Keratinocyte (primary cell): ENCODE results near the gene STN1. TPM values are rescaled to one million over a fixed set of nuclear protein-coding genes. Genes with fewer than 3 reads are reported as not detected.

ENCODE experiments used
- DNase-seq: peaks from one replicate; pipeline ENCODE4 v3.0.0-alpha.2; 2011; ENCODE audit warnings: low read depth, missing footprints, low spot score
- FAIRE-seq: peaks from 2 replicates; lab custom pipeline; 2011; peaks lifted over from hg19 to GRCh38; lab: Jason Lieb, UNC
- H2AFZ ChIP-seq: 2 replicates; pipeline ENCODE4 v1.6.0; 2012; ENCODE audit warnings: low read length, control low read depth, inconsistent platforms; ENCODE audit not compliant: control insufficient read depth
- H3K27ac ChIP-seq: 2 replicates; pipeline ENCODE4 v1.5.1; 2011; ENCODE audit warnings: low read length; ENCODE audit not compliant: control insufficient read depth, insufficient read depth
- H3K27me3 ChIP-seq: 3 replicates; pipeline ENCODE4 v1.6.0; 2011; ENCODE audit warnings: low read length; ENCODE audit not compliant: control insufficient read depth, insufficient read depth; ENCODE audit errors: extremely low read depth
- H3K36me3 ChIP-seq, 2 experiments: 2 replicates in 1 of 2; 3 replicates in 1 of 2; pipeline ENCODE4 v1.5.1; 2011; ENCODE audit warnings: low read length in 2 of 2, mild to moderate bottlenecking in 1 of 2; ENCODE audit not compliant: control insufficient read depth in 2 of 2, insufficient read depth in 2 of 2; ENCODE audit errors: extremely low read depth in 1 of 2
- H3K4me1 ChIP-seq: 3 replicates; pipeline ENCODE4 v1.5.1; 2011; ENCODE audit warnings: low read length; ENCODE audit not compliant: control insufficient read depth, insufficient read depth; ENCODE audit errors: extremely low read depth
- H3K4me2 ChIP-seq: 3 replicates; pipeline ENCODE4 v1.6.0; 2011; ENCODE audit warnings: low read depth, low read length; ENCODE audit not compliant: control insufficient read depth, insufficient read depth; ENCODE audit errors: extremely low read depth
- H3K4me3 ChIP-seq, 3 experiments: fragments of 200-600 bp in 1 of 3; sonication (generic) in 1 of 3; 2 replicates in 2 of 3; 3 replicates in 1 of 3; pipeline ENCODE4 v1.5.1; 2011 to 2016; ENCODE audit warnings: low read length in 3 of 3, mild to moderate bottlenecking in 3 of 3, control low read depth in 2 of 3, inconsistent platforms in 1 of 3, low read depth in 1 of 3, mixed read lengths in 1 of 3, mixed run types in 1 of 3, moderate library complexity in 1 of 3; ENCODE audit not compliant: control insufficient read depth in 2 of 3, insufficient read depth in 2 of 3; ENCODE audit errors: extremely low read depth in 1 of 3
- H3K79me2 ChIP-seq: 2 replicates; pipeline ENCODE4 v1.6.0; 2012; ENCODE audit warnings: low read length; ENCODE audit not compliant: control insufficient read depth, insufficient read depth
- H3K9ac ChIP-seq: 3 replicates; pipeline ENCODE4 v1.6.0; 2011; ENCODE audit warnings: low read length; ENCODE audit not compliant: control insufficient read depth, insufficient read depth; ENCODE audit errors: extremely low read depth
- H3K9me1 ChIP-seq: 3 replicates; pipeline ENCODE4 v1.6.0; 2011; ENCODE audit warnings: low read length; ENCODE audit not compliant: control insufficient read depth, insufficient read depth; ENCODE audit errors: extremely low read depth
- H3K9me3 ChIP-seq: 2 replicates; pipeline ENCODE4 v1.5.1; 2012; ENCODE audit warnings: low read depth, low read length; ENCODE audit not compliant: control insufficient read depth
- H4K20me1 ChIP-seq: 3 replicates; pipeline ENCODE4 v1.6.0; 2011; ENCODE audit warnings: low read length; ENCODE audit not compliant: control insufficient read depth, insufficient read depth; ENCODE audit errors: extremely low read depth
- EZH2 ChIP-seq: IDR thresholded peaks from one replicate; pipeline ENCODE4 v1.6.1; 2012; ENCODE audit warnings: inconsistent platforms, mild to moderate bottlenecking, low read length, moderate library complexity
- dilution Hi-C: fragments of 300-500 bp; cut with MboI; formaldehyde crosslinking; loops from one replicate; pipeline ENCODE4 v1.7.0; 2020; ENCODE audit warnings: low sequenced_read_pairs; ENCODE audit not compliant: extremely low pct_ligation_motif_present
- polyA plus RNA-seq, 5 experiments: library from polyadenylated mRNA; depleted of rRNA in 3 of 5; stranded (reverse) in 3 of 5; stranded (forward) in 1 of 5; unstranded in 1 of 5; fragments of >200 nt; gene quantifications; 1 replicate in 1 of 5; 2 replicates in 3 of 5; 3 replicates in 1 of 5; pipeline versions ENCODE4 v1.2.1 to v1.2.3, GENCODE V29; 2011 to 2012; ENCODE audit warnings: missing spikeins in 2 of 5, low read depth in 1 of 5, low replicate concordance in 1 of 5
- TF ChIP-seq, protein P1 (sequence below), 3 experiments: IDR thresholded peaks in 1 of 3; conservative IDR thresholded peaks in 1 of 3; optimal IDR thresholded peaks in 1 of 3; 2 replicates in 2 of 3; 3 replicates in 1 of 3; pipeline versions ENCODE3 to v1.5.1; 2011; ENCODE audit warnings: low read length in 3 of 3, mild to moderate bottlenecking in 3 of 3, moderate library complexity in 2 of 3, control low read depth in 1 of 3, inconsistent platforms in 1 of 3; ENCODE audit not compliant: insufficient read depth in 2 of 3; ENCODE audit errors: extremely low read depth in 1 of 3

The STN1 gene
- polyA plus RNA-seq, 1 donor (not counting 4 experiments of a cell fraction or from before 2014, with no cell fraction given): 29.0 TPM

DNA sequence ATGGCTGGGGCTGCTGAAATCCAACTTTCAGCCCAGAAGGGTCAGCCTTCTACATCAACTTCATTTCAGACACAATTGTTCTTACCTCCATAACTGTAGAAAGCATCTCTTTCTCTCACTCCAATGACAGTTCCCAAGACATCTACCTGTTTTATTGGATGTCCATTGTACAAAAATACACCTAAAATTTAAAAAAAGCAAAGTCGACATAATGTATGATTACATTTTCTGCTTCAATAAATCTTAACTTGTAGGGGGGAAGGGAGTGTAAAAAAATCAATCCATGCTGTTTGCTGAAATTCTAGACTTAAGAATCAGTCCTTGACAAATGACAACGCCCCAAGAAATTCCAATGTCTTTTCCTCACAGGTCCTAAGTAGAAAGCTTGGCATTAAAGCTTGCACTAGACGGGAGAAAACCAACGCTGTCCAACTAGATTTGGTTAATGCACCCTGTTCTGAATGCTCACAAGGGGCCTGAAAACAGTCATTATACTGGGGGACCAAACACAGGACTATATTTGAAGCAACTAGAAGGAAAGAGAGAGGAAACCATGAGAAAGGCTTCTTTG, 7.5 kb downstream of the STN1 start:
- no peaks in the 10 kb centered on the region for H3K27me3 ChIP-seq
- peaks cover 34% of the 10 kb centered on the region for H3K4me1 ChIP-seq
- H3K79me2 ChIP-seq: peaks cover 13% of the 10 kb centered on the region
- peaks cover 0 to 5% of the 10 kb centered on the region in 2 experiments for H3K36me3 ChIP-seq
- DNase-seq (no peak), FAIRE-seq (peak; percentile 79)
- dilution Hi-C loops: no loop called here
- H3K4me2 ChIP-seq: peak overlapping the region; percentile 59
- TF ChIP-seq EZH2: no peak
- TF ChIP-seq, protein P1, sequence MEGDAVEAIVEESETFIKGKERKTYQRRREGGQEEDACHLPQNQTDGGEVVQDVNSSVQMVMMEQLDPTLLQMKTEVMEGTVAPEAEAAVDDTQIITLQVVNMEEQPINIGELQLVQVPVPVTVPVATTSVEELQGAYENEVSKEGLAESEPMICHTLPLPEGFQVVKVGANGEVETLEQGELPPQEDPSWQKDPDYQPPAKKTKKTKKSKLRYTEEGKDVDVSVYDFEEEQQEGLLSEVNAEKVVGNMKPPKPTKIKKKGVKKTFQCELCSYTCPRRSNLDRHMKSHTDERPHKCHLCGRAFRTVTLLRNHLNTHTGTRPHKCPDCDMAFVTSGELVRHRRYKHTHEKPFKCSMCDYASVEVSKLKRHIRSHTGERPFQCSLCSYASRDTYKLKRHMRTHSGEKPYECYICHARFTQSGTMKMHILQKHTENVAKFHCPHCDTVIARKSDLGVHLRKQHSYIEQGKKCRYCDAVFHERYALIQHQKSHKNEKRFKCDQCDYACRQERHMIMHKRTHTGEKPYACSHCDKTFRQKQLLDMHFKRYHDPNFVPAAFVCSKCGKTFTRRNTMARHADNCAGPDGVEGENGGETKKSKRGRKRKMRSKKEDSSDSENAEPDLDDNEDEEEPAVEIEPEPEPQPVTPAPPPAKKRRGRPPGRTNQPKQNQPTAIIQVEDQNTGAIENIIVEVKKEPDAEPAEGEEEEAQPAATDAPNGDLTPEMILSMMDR (optimal IDR thresholded peaks at IDR 0.05 in 1 of 3, IDR thresholded peaks at IDR 0.05 in 1 of 3, conservative IDR thresholded peaks at IDR 0.05 in 1 of 3; ENCODE audit: extremely low read depth in 1 of 3, insufficient read depth in 2 of 3, low read length in 3 of 3): no peak
- H4K20me1 ChIP-seq: no peaks in the 10 kb centered on the region
- no peaks in the 10 kb centered on the region for H3K9me1 ChIP-seq
- no peak overlapping the region for H3K27ac ChIP-seq
- H3K9ac ChIP-seq: no peak overlapping the region
- peaks cover 6% of the 10 kb centered on the region for H3K9me3 ChIP-seq
- H2AFZ ChIP-seq: no peak overlapping the region
- H3K4me3 ChIP-seq: no peak overlapping the region

DNA sequence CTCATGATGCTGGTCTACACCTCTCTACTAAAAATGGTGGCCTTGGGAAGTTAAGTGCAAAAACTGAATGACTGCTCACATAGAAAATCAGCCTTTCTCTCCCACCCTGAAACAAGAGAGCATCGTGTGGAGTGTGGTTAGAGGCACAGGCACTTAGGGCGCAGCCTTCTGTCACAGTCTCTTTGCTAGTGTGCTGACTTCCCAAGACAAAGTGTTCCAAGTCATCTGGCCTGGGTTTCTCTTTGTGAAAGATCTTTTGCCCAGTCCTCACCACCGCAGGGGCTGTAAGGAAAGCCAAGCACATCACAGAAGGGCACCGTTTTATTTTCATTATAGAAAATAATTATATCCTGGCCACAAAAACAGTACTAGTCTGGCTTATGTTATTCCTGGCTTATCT, 12.5 kb downstream of the STN1 start:
- FAIRE-seq (peak; percentile 9), DNase-seq (no peak)
- Histone ChIP-seq H2AFZ (no peak overlapping the region), H3K9ac (no peak overlapping the region), H3K36me3 (peaks cover 0 to 5% of the 10 kb centered on the region in 2 experiments), H3K79me2 (peaks cover 2% of the 10 kb centered on the region), H3K27ac (no peak overlapping the region), H4K20me1 (no peaks in the 10 kb centered on the region), H3K9me3 (no peaks in the 10 kb centered on the region), H3K9me1 (peaks cover under 1% of the 10 kb centered on the region), H3K4me2 (no peak overlapping the region), H3K4me1 (peaks cover 33% of the 10 kb centered on the region), H3K4me3 (no peak overlapping the region), H3K27me3 (no peaks in the 10 kb centered on the region)
- dilution Hi-C loops: no loop called here
- TF ChIP-seq EZH2: no peak
- TF ChIP-seq, protein P1 (optimal IDR thresholded peaks at IDR 0.05 in 1 of 3, IDR thresholded peaks at IDR 0.05 in 1 of 3, conservative IDR thresholded peaks at IDR 0.05 in 1 of 3; ENCODE audit: extremely low read depth in 1 of 3, insufficient read depth in 2 of 3, low read length in 3 of 3): no peak
